PC-3 (cell line): ENCODE data around the gene MACROD2. TPM values are rescaled to one million over a fixed set of nuclear protein-coding genes. Genes with fewer than 3 reads are reported as not detected.
"Not testable (repeated sequence)": the region's sequence is repeated elsewhere in the genome, so short reads cannot be mapped to it uniquely, and the experiment has no call there.

ENCODE experiments used
- ATAC-seq: fragments of 200-7000 bp; cut with Tn5 transposase; 2 replicates; pipeline ENCODE4 v1.9.1; 2020; ENCODE audit warnings: mild to moderate bottlenecking, moderate library complexity
- BruUV-seq: library from RNA; stranded (reverse); fragments of 400-500 nt; replicated peaks from 2 replicates; lab custom pipeline; 2021; lab: Mats Ljungman, UMichigan
- CTCF ChIA-PET: fragments of 300-600 bp; sonication (Branson Sonifier 250); formaldehyde crosslinking; loops from one replicate; lab custom pipeline; 2022; ENCODE audit warnings: antibody characterized with exemption; lab: Charles Lee
- POLR2A ChIA-PET: fragments of 300-600 bp; sonication (Branson Sonifier 250); formaldehyde crosslinking; loops from one replicate; lab custom pipeline; 2022; ENCODE audit warnings: antibody characterized with exemption; ENCODE audit not compliant: unreplicated experiment; lab: Charles Lee
- DNase-seq: peaks from one replicate; pipeline ENCODE4 v3.0.0-alpha.2; 2015
- H2AFZ ChIP-seq: fragments of 300-600 bp; sonication (generic); 2 replicates; pipeline ENCODE4 v1.6.0; 2016; ENCODE audit warnings: antibody characterized with exemption, low read length
- H3F3A ChIP-seq: fragments of 300-600 bp; sonication (generic); one replicate; pipeline ENCODE4 v1.6.0; 2017; ENCODE audit warnings: antibody characterized with exemption, low read length, control low read depth, mild to moderate bottlenecking; ENCODE audit not compliant: unreplicated experiment
- H3K27ac ChIP-seq: fragments of 300-600 bp; sonication (generic); 2 replicates; pipeline ENCODE4 v1.5.1; 2016; ENCODE audit warnings: mild to moderate bottlenecking, low read length
- H3K27me3 ChIP-seq: fragments of 300-600 bp; sonication (generic); 2 replicates; pipeline ENCODE4 v1.6.1; 2016; ENCODE audit warnings: low read length, mixed read lengths
- H3K36me3 ChIP-seq: fragments of 300-600 bp; sonication (generic); 2 replicates; pipeline ENCODE4 v1.6.1; 2016; ENCODE audit warnings: low read depth, mixed run types, low read length, mixed read lengths
- H3K4me1 ChIP-seq: fragments of 300-600 bp; sonication (generic); 2 replicates; pipeline ENCODE4 v1.5.1; 2016; ENCODE audit warnings: low read length; ENCODE audit not compliant: insufficient read depth
- H3K4me2 ChIP-seq: fragments of 300-600 bp; sonication (generic); 2 replicates; pipeline ENCODE4 v1.6.0; 2016; ENCODE audit warnings: low read length
- H3K4me3 ChIP-seq: fragments of 300-600 bp; sonication (generic); 2 replicates; pipeline ENCODE4 v1.5.1; 2016; ENCODE audit warnings: mild to moderate bottlenecking, low read length, mixed read lengths
- H3K79me2 ChIP-seq: fragments of 300-600 bp; sonication (generic); 2 replicates; pipeline ENCODE4 v1.6.1; 2017; ENCODE audit warnings: low read length, mixed read lengths
- H3K9ac ChIP-seq: fragments of 300-600 bp; sonication (generic); 2 replicates; pipeline ENCODE4 v1.6.0; 2016; ENCODE audit warnings: mild to moderate bottlenecking, low read length
- H3K9me2 ChIP-seq: fragments of 300-600 bp; sonication (generic); replicated peaks from 2 replicates; pipeline ENCODE4 v1.6.1; 2016; ENCODE audit warnings: mixed run types, low read length, mixed read lengths
- H3K9me3 ChIP-seq: fragments of 300-600 bp; sonication (generic); 2 replicates; pipeline ENCODE4 v1.6.1; 2016; ENCODE audit warnings: low read length, mixed read lengths
- H4K20me1 ChIP-seq: fragments of 300-600 bp; sonication (generic); 2 replicates; pipeline ENCODE4 v1.6.1; 2016; ENCODE audit warnings: low read length, mixed read lengths
- EZH2 ChIP-seq: fragments of 300-600 bp; sonication (generic); IDR thresholded peaks from one replicate; pipeline ENCODE4 v1.6.1; 2017; ENCODE audit warnings: antibody characterized with exemption, mild to moderate bottlenecking, low read length; ENCODE audit not compliant: unreplicated experiment
- EZH2phosphoT487 ChIP-seq: fragments of 300-600 bp; sonication (generic); IDR thresholded peaks from 2 replicates; pipeline ENCODE4 v1.6.1; 2018; ENCODE audit warnings: mild to moderate bottlenecking, antibody characterized with exemption, low read length, borderline replicate concordance
- intact Hi-C: fragments of 100-400 bp; cut with micrococcal nuclease; formaldehyde crosslinking; loops from 2 replicates; pipeline ENCODE4 v1.9.0; 2023
- total RNA-seq: library from RNA; depleted of rRNA; stranded (reverse); fragments of >200 nt; gene quantifications from 2 replicates; pipeline ENCODE4 v1.2.3, GENCODE V29; 2014
- TF ChIP-seq, protein P1 (sequence below): fragments of 300-600 bp; sonication (generic); conservative IDR thresholded peaks from 2 replicates; pipeline ENCODE4 v1.5.1; 2017; ENCODE audit warnings: antibody characterized with exemption, low read depth, mild to moderate bottlenecking, low read length

The MACROD2 gene
- total RNA-seq, 1 experiment from 2014 or later = 3.1 TPM

DNA sequence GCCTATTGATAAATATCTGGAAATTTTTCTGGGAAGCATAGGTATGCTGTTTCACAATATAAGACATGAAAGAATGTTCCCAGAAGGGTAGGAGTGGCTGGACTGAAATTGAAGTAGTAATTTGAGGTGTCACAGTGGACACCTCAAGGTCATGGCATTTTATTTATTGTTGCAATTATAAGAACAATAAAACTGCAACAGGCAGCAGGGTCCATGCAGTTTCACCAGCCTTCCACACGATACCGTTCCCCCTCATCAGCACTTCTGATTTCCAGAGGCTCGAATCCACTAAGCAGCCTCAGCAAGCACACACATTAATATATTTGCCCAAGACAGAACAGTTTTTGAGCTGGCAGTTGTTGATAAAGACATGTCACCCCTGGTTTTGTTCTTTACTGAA, 1540.5 kb downstream of the MACROD2 start:
- H3K9ac ChIP-seq = no peak overlapping the region
- ATAC-seq (no peak), DNase-seq (no peak)
- H2AFZ ChIP-seq = no peak overlapping the region
- intact Hi-C loops = no loop called here
- H3K4me2 ChIP-seq = no peak overlapping the region
- H3K27me3 ChIP-seq = no peaks in the 10 kb centered on the region
- BruUV-seq = no TSS peak
- no peaks in the 10 kb centered on the region for H3K79me2 ChIP-seq
- ChIA-PET CTCF (no interaction called here), POLR2A (no interaction called here)
- no peaks in the 10 kb centered on the region for H3K36me3 ChIP-seq
- H3F3A ChIP-seq = no peaks in the 10 kb centered on the region
- H4K20me1 ChIP-seq = no peaks in the 10 kb centered on the region
- H3K4me1 ChIP-seq = no peaks in the 10 kb centered on the region
- no peak overlapping the region for H3K27ac ChIP-seq
- H3K4me3 ChIP-seq = no peak overlapping the region
- TF ChIP-seq, protein P1, sequence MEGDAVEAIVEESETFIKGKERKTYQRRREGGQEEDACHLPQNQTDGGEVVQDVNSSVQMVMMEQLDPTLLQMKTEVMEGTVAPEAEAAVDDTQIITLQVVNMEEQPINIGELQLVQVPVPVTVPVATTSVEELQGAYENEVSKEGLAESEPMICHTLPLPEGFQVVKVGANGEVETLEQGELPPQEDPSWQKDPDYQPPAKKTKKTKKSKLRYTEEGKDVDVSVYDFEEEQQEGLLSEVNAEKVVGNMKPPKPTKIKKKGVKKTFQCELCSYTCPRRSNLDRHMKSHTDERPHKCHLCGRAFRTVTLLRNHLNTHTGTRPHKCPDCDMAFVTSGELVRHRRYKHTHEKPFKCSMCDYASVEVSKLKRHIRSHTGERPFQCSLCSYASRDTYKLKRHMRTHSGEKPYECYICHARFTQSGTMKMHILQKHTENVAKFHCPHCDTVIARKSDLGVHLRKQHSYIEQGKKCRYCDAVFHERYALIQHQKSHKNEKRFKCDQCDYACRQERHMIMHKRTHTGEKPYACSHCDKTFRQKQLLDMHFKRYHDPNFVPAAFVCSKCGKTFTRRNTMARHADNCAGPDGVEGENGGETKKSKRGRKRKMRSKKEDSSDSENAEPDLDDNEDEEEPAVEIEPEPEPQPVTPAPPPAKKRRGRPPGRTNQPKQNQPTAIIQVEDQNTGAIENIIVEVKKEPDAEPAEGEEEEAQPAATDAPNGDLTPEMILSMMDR = no peak
- no peak for TF ChIP-seq EZH2phosphoT487
- no peak for TF ChIP-seq EZH2
- no peaks in the 10 kb centered on the region for H3K9me3 ChIP-seq
- H3K9me2 ChIP-seq = no peaks in the 10 kb centered on the region

DNA sequence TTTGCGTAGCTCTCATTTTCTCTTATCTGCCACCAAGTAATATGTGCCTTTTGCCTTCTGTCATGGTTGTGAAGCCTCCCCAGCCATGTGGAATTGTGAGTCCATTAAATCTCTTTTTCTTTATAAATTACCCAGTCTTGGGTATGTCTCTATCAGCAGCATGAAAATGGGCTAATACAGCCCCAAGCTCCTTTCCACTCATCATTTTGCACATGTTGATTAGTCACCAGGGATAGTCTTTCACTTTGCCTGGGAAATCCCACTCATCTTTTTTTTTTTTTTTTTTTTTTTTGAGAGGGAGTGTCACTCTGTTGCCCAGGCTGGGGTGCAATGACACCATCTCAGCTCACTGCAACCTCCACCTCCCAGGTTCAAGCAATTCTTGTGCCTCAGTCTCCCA, 1541.9 kb downstream of the MACROD2 start:
- H3K79me2 ChIP-seq, H2AFZ ChIP-seq, intact Hi-C loops, H3K9me2 ChIP-seq, H3K27me3 ChIP-seq, H3K9ac ChIP-seq, H3K27ac ChIP-seq, POLR2A ChIA-PET, DNase-seq, H3K36me3 ChIP-seq, H3K4me3 ChIP-seq, H3F3A ChIP-seq, H3K4me2 ChIP-seq, H3K4me1 ChIP-seq, CTCF ChIA-PET, BruUV-seq, H3K9me3 ChIP-seq, ATAC-seq, H4K20me1 ChIP-seq: not testable (repeated sequence)

GRCh38 chr20:15542655-15543054, 1547.3 kb downstream of the MACROD2 start:
- intact Hi-C loops = no loop called here
- Histone ChIP-seq H3K4me1 (peaks cover 6% of the 10 kb centered on the region; the same call in 1 of the 2 replicates), H3K27ac (no peak overlapping the region), H3K4me3 (no peak overlapping the region), H4K20me1 (no peaks in the 10 kb centered on the region), H3K9ac (no peak overlapping the region), H3K36me3 (no peaks in the 10 kb centered on the region), H3F3A (no peaks in the 10 kb centered on the region), H3K79me2 (no peaks in the 10 kb centered on the region), H3K4me2 (no peak overlapping the region), H3K27me3 (no peaks in the 10 kb centered on the region), H2AFZ (no peak overlapping the region), H3K9me3 (no peaks in the 10 kb centered on the region), H3K9me2 (no peaks in the 10 kb centered on the region)
- BruUV-seq = no TSS peak
- CTCF ChIA-PET = no interaction called here
- no peak for TF ChIP-seq EZH2phosphoT487
- TF ChIP-seq, protein P1 = no peak
- TF ChIP-seq EZH2 = no peak
- ATAC-seq (no peak), DNase-seq (no peak)
- POLR2A ChIA-PET = no interaction called here
